ENCODE results near the gene TOB1. TPM values are rescaled to one million over a fixed set of nuclear protein-coding genes. Genes with fewer than 3 reads are reported as not detected.

Gene TOB1
- total and polyA plus RNA-seq, 12 donors, result 15.6 to 134 (median 97.8) TPM

DNA sequence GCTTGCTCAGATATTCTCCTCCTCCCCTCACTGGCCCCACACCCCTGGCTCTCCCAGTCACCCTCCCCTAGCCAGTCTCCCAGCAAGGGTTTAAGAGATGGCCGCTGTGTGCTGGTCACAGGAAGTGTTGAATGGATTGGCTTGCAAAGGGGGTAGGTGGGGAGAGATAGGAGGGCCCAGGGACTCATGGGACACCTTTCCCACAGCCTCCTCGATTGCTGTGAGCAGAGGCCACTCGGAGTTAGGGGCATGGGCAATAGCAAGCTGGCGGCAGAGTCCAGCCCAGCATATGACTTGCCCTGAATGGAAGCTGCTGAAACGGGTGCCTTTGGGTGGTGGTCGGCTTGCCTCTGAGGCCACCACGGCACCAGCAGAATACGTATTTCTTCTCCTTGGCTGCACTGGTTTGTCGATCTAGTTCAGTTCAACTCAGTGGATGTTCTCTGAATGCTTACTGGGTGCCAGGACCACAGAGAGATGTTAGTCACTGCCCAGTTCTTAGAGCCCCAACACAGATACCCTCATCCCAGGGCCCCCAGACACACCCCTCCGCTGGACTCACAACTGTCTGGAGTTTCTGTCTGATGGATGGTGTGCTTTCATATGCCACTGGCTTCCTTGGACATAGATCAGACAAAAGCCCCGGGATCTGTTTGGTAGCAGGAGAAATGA is 24.7 kb downstream of the TOB1 start:
- H3K27me3 ChIP-seq, result no peaks in the 10 kb centered on the region
- no peak for TF ChIP-seq CTCF (IDR thresholded peaks at IDR 0.05)
- WGBS, 2 donors, result 73 to 76% methylated on average over 11 of the region's 11 CpGs
- DNase-seq (no peak), ATAC-seq (peak in 1 of 8 donors; percentile 1)
- no peak overlapping the region for H3K27ac ChIP-seq
- intact Hi-C loops (cut with DNase I), result loop anchor here in 7 of 10 donors (1.0 to 10.0 kb wide), 6 partner anchors 56 to 359 kb away; partner anchors contain the start of genes SPATA20 (in 6 of the 7) and NME1 (in 1 of the 7)
- H3K36me3 ChIP-seq, result no peaks in the 10 kb centered on the region
- H3K9me3 ChIP-seq, result no peaks in the 10 kb centered on the region
- H3K4me1 ChIP-seq, result peaks cover 0 to 35% (median 3%) of the 10 kb centered on the region in 9 donors
- no peak overlapping the region for H3K4me3 ChIP-seq

DNA sequence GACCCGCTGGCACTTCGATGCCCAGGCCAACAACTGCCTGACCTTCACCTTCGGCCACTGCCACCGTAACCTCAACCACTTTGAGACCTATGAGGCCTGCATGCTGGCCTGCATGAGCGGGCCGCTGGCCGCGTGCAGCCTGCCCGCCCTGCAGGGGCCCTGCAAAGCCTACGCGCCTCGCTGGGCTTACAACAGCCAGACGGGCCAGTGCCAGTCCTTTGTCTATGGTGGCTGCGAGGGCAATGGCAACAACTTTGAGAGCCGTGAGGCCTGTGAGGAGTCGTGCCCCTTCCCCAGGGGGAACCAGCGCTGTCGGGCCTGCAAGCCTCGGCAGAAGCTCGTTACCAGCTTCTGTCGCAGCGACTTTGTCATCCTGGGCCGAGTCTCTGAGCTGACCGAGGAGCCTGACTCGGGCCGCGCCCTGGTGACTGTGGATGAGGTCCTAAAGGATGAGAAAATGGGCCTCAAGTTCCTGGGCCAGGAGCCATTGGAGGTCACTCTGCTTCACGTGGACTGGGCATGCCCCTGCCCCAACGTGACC is 25.8 kb downstream of the TOB1 start:
- Histone ChIP-seq H3K4me1 (peaks cover 0 to 29% (median 3%) of the 10 kb centered on the region in 9 donors), H3K27me3 (peaks cover 0 to 6% (median 0%) of the 10 kb centered on the region in 7 donors), H3K9me3 (no peaks in the 10 kb centered on the region), H3K27ac (no peak overlapping the region), H3K36me3 (no peaks in the 10 kb centered on the region), H3K4me3 (no peak overlapping the region)
- ATAC-seq (no peak), DNase-seq (no peak)
- no peak for TF ChIP-seq CTCF (IDR thresholded peaks at IDR 0.05)
- intact Hi-C loops (cut with DNase I), result loop anchor here in 7 of 10 donors (2.0 to 10.0 kb wide), 5 partner anchors 58 to 358 kb away; partner anchors contain the start of genes SPATA20 (in 6 of the 7) and NME1 (in 1 of the 7)
- WGBS, 2 donors, result 90 to 91% methylated on average over 29 of the region's 29 CpGs

DNA sequence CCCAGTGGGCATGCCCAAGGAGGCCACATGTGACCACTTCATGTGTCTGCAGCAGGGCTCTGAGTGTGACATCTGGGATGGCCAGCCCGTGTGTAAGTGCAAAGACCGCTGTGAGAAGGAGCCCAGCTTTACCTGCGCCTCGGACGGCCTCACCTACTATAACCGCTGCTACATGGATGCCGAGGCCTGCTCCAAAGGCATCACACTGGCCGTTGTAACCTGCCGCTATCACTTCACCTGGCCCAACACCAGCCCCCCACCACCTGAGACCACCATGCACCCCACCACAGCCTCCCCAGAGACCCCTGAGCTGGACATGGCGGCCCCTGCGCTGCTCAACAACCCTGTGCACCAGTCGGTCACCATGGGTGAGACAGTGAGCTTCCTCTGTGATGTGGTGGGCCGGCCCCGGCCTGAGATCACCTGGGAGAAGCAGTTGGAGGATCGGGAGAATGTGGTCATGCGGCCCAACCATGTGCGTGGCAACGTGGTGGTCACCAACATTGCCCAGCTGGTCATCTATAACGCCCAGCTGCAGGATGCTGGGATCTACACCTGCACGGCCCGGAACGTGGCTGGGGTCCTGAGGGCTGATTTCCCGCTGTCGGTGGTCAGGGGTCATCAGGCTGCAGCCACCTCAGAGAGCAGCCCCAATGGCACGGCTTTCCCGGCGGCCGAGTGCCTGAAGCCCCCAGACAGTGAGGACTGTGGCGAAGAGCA is 26.4 kb downstream of the TOB1 start:
- 94 to 98% methylated on average over 29 of the region's 29 CpGs for WGBS, 2 donors
- Histone ChIP-seq H3K27ac (no peak overlapping the region), H3K27me3 (peaks cover 0 to 11% (median 0%) of the 10 kb centered on the region in 7 donors), H3K36me3 (no peaks in the 10 kb centered on the region), H3K4me1 (peaks cover 0 to 29% (median 6%) of the 10 kb centered on the region in 9 donors), H3K9me3 (no peaks in the 10 kb centered on the region), H3K4me3 (no peak overlapping the region)
- intact Hi-C loops (cut with DNase I), result loop anchor here in 8 of 10 donors (1.0 to 10.0 kb wide), 6 partner anchors 54 to 357 kb away; partner anchors contain the start of genes SPATA20 (in 6 of the 8) and NME1 (in 1 of the 8)
- DNase-seq (no peak), ATAC-seq (no peak)
- no peak for TF ChIP-seq CTCF (IDR thresholded peaks at IDR 0.05)

Data from heart right ventricle (tissue), 16 donors.